ENCODE results near the gene CDH16.
"Not testable (repeated sequence)": the region's sequence is repeated elsewhere in the genome, so short reads cannot be mapped to it uniquely, and the experiment has no call there.

The CDH16 gene

DNA sequence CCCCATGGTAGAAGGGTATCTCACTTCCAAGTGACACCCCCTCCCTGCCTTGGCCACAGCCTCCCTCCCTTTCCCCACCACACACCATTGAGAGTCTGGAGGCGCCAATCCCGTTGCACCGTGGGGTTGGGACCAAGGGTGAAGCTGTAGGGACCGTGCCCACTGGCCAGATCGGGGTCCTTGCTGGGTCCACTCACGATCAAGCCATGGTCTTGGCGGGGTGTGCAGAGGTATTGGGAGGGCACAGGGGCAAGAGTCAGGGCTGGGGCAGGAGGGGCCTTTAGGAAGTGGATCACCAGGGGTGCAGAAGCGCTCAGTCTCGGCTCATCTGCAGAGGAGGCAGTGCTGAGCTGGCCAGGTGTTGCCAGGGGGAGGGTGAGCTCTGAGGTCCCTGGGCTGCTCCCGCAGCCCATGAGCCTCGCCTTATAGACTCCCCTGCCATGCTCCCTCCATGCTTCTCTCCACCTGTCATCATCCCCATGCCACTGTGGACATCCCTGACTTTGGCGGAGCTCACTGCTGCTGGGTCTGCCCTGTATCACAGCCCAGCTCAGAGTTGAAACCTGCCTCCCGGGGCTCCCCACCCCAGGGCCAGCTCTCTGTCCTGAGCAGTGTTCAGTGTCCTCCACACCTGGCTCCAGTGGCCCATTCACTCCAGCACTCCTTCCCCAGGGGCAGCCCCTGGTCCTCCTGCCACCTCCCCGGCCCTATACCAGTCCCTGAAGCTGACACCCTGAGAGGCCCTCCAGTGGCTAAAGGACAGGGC lies 8.3 kb downstream of the CDH16 start:
- DNase-seq (ENCODE audit: low read depth in 2 of 2): no peak

DNA sequence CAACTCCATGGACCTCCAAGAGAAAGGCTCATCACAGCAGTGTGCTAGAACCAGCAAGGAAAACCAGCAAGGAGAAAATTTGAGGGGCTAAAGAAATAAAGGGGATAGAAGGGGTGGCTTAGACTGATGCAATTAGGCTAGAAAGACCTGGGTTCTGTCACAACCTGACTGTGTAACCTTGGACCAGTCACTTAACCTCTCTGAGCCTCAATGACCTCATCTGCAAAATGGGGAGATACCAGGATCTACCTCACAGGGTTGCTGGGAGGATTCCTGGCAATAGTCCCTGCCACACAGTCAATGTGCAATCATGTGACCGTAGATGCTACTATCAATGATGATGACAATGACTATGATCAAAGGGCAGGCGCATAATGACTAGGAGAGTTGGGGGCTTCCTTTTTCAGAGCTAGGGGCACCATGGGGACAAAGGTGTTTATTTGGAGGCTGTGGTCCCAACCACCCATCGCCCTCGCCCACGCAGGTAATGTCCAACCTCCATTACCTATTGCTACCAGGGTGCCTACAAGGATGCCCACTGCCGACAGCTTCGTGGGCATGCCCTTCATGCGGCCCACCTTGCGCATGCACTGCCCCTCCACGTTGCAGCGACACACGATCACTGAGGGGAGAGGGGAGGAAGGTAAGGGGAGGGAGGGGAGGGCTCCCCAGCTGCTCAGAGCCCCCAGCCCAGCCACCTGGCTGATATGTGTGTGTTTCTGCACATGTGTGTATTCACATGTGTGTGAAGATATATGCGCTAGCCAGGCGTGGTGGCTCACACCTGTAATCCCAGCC lies 9.7 kb downstream of the CDH16 start:
- DNase-seq (ENCODE audit: low read depth in 2 of 2): no peak

DNA sequence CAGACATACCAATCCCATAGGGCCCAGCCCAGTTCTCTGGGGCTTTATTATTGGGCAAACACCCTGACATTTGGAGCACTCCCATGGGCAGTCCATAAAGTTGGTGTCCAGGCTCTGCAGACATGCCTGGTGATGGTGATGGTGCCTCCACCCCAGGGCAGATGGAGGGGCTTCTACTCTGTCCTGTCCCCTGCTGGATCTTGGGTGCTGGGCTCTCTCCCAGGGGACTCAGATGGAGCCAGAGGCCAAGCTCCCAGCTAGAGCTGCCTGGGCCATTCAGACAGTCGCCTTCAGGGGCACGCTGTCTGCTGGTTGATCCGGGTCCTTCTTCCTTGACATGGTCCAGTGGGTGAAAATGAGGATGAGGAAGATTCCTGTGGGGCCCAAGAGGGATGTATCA lies 10.6 kb downstream of the CDH16 start:
- no peak for DNase-seq (ENCODE audit: low read depth in 2 of 2)

DNA sequence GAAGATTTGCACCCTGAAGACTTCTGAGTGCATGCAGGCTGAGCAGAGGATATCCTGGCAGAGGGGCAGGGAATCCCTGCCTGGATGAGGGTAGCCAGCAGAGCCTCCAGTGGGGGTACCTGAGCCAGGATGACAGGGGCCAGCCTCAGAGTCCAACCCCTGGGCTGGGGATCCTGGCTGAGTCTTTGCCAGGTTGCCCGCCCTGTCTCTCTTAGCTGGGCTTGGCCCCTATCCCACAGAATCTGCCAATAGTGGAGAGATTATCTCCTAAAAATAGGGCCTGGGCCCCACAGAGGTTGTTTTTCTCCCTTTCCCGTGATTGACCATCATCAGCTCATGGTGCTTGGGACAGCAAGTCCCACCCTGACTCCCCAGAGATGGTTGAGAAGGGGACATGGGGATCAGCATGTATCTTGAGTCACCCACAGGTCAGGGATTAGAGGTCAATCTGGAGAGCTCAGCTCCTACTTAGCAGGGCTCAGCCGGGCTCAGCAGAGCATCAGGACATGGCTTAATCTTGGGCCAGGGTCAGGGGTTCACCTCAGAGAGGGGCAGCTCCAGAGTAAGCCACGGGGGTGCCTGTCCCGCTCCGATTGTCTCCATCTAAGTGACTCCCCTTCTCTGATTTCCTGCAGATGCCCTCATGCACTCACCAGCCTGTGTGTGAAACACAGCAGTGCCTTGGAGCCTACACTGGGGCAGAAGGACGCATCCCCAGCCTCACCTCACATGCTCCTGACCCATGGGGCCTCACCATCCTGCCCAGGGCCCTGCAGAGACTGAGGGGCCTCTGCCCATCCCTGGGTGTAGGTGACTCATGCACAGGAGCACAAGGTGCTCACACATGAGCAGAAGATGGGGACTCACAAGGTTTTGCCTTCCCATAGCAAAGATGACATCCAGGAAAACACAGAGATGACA lies 11.5 kb downstream of the CDH16 start:
- no peak for DNase-seq (ENCODE audit: low read depth in 2 of 2)

DNA sequence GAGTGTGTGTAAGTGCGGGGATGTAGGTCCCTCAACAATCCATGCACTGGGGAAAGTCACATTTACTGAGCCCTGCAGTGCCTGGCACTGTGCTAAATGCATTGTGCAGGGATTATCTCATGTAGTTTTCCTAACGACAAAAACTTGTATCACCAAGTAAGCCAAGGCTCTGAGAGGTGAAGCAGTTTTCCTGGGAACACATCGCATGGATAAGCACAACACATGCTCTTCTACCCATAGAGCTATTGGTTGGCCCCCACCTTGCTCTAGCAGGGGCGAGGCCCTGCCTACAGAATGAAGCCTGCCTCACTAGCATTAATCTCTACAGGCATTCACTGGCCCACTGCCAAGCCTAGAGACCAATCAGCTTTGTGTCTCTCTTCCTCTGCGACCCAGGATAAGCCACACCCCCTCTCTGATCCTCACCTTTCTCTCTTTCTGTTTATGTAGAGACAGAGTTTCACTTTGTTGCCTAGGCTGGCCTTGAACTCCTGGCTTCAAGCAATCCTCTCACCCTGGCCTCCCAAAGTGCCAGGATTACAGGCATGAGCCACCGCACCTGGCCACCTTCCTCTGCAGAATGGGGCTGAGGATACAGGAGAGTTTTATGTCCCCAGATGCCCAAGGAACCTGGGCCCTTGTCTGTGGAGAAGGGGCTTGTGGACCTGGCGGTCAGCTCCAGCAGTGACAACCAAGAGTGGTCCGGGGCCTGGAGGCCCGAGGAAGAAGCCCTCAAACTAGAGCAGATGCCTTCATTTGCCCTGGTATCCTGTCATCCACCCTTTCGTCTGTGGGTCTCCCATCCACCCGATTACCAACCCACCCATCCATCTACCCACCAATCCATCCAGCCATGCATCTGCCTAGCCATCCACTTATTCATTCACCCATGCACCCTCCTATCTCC lies 12.8 kb downstream of the CDH16 start:
- no peak for DNase-seq (ENCODE audit: low read depth in 2 of 2)

DNA sequence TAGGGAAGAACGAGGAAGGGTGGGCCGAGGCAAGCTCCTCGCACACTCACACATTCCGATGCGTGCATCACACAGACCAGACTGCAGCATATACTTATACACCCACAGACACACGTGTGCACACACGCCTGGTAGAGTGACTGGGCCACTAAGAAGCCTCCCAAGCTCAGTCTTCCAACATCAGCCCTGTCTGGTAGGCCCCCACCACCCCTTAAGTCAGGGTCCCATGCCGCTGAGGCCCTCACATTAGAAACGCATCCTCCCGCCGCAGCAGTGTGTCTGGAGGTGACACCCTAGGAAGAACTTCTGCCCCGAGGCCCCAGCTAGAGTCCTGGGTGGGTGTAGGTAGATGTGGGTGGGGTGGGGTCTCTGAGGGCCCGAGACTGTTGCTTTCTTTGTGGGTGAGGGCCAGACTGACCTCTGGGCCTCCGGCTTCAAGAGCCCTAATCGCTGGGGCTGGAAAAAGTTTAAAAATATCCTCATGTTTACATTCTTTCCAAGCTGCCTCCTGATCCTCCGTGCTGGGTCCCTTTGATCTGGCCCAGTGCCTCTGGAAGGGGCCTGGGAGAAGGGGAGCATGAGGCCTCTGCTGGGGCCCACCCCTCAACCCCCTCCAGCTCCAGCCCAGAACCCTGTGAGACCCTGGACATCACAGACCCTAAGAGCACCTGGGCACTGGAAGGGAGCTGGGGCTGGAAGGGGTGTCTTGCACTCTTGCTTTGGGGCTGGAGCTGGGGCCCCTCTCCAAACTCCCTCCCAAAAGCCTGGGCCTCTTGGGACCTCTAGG lies 13.6 kb downstream of the CDH16 start:
- no peak for DNase-seq (ENCODE audit: low read depth in 2 of 2)

DNA sequence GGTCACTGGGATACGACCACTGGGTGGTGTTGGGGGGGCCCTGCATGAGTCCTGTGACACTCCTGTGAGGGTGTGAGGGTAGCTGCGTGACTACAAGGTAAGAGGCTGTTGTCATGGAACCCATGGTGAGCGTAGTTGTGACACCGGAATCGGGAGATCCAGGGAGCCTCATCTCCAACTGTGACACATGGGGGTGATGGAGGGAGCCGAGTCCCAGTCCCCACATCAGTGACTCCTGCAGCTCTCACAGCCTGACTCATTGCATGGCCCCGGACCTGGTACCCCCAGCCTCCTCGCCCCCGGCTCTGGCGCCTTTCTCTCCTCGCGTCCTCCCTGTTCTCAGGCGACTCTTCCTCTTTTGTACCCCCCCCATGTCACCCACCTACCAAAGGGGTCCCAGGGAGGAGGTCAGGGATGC lies 14.2 kb downstream of the CDH16 start:
- no peak for DNase-seq (ENCODE audit: low read depth in 2 of 2)

DNA sequence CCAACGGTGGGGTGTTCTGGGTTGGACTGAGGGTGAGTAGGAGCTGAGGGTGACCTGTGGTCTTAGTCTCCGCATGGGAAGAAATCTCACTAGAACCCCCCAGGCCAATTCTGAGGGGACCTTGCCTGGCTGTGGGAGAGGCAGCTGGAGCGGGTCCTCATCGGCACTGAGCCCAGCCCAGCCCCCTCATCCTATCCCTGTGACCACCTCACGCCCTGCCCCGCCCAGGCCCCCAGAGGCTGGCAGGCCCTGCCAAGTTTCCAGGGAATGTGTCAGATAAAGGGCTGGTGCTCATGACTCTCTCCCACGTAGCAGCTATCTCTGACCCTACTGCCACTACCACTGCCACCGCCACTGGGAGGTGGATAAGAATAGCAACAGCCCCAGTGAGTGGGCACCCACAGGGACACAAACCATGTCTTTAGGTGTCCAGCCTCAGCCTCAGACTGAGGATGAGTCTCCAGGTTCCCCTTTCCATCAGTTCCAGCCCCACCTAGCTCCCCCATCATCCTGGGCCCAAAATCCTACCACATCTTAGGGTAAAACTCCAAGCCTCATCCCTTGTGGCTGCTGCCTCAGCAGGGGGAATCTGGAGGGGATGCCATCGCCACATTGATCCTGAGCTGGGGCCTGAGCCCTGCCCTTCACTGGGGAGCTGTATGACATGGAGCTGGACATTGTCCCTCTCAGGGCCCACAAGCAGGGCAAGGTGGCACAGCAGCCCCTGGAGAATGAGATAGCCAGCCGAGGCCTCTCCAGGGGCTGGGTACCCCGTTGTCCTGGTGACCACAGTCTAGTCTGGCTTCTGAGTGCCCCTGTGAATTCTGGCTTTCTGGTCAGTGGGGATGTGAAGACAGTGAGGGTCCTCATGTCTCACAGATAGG lies 14.9 kb downstream of the CDH16 start:
- no peak for DNase-seq (ENCODE audit: low read depth in 2 of 2)

DNA sequence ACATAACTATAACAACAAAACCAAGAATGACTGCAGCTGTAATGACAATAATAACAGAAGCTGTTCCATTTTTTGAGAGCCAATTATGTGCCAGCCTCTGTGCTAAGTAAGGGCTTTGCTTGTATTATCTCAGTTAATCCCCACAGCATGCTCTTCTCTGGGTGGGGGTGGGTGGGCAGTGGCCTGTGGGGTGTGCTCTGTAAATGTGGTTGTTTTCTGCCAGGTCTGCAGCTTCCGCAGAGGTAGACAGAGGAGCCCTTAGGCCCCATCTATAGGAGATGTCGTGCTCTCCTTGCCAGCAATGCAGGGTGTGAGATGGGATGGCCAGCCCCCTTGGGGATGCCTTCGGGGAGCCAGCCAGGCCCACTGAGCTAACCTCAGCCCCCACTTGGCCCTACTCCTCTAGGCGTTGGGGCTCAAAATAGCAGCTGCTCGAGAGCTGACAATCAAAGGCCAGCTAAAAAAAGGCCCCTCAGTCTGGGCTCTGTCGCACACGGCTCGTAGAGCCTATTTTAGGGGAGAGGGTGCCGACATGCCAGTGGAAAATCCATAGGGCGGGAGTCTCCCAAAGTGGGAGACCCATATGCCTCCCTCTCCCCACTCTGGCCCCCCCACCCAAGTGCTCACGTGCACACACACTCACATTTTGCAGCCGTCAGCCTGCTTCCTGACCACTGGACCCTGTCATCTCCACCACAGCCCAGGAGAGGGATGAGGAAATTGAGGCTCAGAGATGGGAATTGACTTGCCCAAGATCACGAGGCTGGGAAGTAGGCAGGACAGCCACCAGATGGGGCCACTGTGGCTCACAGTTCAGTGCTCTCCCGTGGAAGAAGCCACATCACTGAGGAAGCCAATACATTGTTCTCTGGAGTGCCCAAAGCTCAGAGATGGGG lies 15.8 kb downstream of the CDH16 start:
- DNase-seq (ENCODE audit: low read depth in 2 of 2): no peak

DNA sequence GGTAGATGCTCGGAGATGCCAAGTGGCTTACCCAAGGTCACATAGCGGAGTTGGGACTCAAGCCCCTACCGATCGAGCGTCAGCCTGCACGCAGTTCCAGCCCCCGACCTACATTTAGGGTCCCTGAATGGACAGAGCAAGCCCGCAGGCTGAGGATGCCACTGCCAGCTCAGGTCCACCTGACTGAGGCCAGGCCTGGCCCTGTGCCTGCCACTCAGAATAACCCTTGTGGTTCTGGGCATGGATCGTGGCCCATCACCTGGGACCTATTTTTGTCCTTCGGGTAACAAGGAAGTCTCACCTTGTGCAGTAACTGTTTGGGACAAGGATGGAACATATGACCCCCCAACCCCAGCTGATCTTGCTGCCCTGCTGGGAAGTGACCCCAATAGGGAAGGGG lies 17.1 kb downstream of the CDH16 start:
- DNase-seq (ENCODE audit: low read depth in 2 of 2): no peak

DNA sequence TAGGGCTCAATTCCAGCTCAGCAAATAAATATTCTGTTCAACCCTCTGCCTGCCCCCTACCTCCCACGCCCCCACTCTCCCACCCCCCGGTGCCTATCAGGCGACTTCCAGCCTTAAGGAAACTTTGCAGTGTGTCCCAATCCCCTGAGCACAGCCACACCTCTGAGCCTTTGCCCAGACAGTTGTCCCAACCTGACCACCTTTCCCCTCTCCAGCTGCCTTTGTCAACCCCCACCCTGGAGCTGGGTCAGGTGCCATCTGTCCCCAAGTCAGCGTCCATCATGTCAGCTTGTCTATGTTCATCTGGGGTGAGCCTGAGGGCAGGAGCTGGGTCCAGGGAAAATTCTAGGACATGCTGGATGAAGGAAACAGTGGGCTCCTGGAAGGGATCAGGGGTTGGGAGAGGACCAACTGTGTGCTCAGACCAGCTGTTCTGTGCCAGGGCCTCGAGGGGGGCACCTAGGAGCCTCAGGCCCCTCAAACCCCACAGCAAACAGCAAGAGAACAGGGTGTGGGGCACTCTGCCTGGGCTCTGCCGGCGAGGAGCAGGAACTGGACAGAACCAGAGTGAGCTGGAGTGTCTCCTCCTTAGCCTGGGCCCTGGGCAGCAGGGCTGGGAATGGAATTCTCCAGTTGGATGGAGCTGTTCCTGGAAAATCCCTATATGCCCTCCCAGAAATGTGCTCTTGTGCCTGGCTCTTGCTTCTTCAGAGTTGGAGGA lies 17.8 kb downstream of the CDH16 start:
- DNase-seq (ENCODE audit: low read depth in 2 of 2): no peak

DNA sequence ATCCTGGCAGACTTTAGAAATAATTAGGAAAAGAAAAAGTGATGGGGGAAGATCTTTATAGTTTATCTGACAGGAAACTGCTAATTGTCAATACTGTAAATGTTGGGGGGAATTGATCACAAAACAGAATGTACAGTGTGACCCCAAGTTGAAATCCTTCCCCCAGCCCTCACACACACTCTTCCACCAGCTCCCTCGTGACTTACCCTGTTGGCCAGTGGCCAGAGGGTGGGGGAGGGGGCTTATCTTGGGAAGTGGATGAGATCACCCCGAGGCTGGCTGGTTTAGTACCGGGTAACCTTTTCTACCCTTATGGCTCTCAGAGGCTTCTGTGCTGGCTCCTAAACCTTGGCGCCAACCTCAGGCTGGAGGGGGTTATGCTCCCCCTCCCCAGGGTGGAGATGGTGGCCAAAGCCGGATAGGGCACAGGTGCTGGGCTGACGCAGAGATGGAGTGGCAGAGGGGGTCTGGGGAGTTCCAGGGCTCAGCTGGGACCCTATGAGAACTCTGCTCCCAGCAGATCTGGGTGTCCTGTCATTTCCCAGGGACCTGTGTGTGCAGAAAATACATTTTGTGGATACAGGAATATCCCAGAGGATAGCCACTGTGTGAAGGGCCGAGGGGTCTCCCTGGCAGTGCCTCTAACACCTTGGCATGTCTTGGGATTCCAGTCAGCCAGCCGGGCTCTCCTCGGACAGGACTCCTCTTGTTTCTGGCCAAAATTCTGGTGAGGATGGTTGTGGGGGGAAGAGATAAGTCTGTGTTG lies 18.6 kb downstream of the CDH16 start:
- no peak for DNase-seq (ENCODE audit: low read depth in 2 of 2)

DNA sequence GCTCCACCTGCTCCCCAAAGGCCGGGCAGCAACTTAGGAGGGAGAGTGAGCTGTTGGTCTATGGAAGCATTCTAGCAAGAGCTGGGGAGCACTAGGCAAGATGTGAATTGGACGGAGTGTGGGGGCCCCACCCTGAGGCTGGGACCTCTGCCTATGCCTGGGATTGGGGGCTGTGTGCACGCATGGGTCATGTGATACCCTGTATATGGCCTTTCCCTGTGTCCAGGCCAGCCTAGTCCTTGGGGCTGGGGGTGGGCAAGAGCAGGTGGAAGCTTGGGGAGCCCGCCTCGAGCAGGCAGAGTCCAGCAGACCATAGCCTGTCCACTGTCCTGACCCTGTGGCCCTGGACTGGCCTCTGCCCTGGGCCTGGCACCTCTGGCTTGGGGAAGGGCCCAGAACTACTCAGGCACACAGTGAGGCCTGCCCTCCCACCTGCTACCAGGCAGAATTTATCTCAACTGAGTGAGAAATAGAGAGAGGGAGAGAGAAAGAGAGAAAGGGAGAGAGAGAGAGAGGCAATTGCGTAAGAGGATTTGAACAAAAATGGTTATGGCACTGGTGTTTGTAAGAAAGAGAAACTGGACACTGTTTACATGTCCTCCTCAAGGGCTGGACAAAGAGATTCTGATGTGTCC lies 19.3 kb downstream of the CDH16 start:
- DNase-seq (ENCODE audit: low read depth in 2 of 2): no peak

DNA sequence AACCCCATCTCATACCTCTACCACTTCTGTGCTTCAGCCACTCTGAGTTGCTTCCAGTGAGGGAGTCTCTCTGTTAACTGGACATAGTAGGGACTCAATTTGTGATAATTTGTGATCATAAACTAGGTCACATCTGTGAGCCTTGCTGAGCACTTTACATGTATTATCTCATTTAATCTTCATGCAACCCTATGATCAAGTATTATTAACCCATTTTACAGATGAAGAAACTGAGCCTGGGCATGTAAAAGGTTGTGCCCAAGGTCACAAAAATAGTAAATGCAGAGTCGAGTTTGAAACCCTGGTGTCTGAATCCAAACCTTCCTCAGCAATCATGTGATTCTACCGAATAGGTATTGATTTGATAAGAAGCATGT lies 19.8 kb downstream of the CDH16 start:
- no peak for DNase-seq (ENCODE audit: low read depth in 2 of 2)

DNA sequence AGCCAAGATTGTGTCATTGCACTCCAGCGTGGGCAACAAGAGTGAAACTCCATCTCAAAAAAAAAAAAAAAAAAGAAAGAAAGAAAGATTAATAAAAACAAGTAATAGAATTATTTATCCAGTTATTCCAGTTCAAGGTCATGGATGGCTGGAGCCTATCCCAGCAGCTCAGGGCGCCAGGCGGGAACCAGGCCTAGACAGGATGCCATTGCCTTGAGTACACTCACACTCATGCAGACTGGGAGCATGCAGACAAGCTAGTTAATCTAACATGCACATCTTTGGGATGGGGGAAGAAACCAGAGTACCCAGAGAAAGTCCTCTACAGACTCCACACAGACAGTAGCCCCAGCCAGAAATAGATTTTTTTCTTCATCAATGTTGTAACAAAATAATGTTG lies 20.5 kb downstream of the CDH16 start:
- no peak for DNase-seq (ENCODE audit: low read depth in 2 of 2)

DNA sequence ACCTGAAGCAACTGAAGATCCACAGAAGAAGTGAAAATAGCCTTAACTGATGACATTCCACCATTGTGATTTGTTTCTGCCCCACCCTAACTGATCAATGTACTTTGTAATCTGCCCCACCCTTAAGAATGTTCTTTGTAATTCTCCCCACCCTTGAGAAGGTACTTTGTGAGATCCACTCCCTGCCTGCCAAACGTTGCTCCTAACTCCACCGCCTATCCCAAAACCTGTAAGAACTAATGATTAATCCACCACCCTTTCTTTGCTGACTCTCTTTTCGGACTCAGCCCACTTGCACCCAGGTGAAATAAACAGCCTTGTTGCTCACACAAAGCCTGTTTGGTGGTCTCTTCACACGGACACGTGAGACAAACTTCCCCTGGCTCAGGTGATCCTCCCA lies 22.0 kb downstream of the CDH16 start:
- not testable (repeated sequence) for DNase-seq (ENCODE audit: low read depth in 2 of 2)

Measured in stimulated activated CD8-positive, alpha-beta memory T cell treated with anti-CD3 and anti-CD28 coated beads, Interleukin-7, amount 100 ng/mL, for 4 hours (primary cell).